Peyer's patch (tissue), 4 donors: ENCODE results near the gene TNFAIP1.

ENCODE experiments used
- CTCF ChIP-seq, 6 experiments: fragments of 450-650 bp in 4 of 6; fragments of 200-600 bp in 2 of 6; sonication (generic) in 1 of 6; IDR thresholded peaks; one replicate each; pipeline ENCODE4 v1.5.1; 2017 to 2019; ENCODE audit warnings: antibody characterized with exemption in 6 of 6, mild to moderate bottlenecking in 3 of 6, moderate library complexity in 1 of 6
- POLR2A ChIP-seq, 2 donors: fragments of 450-650 bp; IDR thresholded peaks; one replicate each; pipeline ENCODE4 v1.5.1; 2017; ENCODE audit warnings: antibody characterized with exemption in 2 of 2, mild to moderate bottlenecking in 2 of 2, moderate library complexity in 2 of 2

GRCh38 chr17:28367641-28368305 lies 32.2 kb downstream of the TNFAIP1 start:
- TF ChIP-seq CTCF (IDR thresholded peaks at IDR 0.05): no peak
- TF ChIP-seq POLR2A (IDR thresholded peaks at IDR 0.05): no peak
